CD4-positive, alpha-beta T cell treated with Interleukin-21 for 1 hour (primary cell): ENCODE data around the gene AHDC1.
"Not testable (repeated sequence)": the region's sequence is repeated elsewhere in the genome, so short reads cannot be mapped to it uniquely, and the experiment has no call there.

Experiments
- DNase-seq: peaks from one replicate; pipeline ENCODE4 v3.0.0-alpha.2; 2020

The AHDC1 gene

GRCh38 chr1:27548136-27548853, 55.6 kb downstream of the AHDC1 start:
- DNase-seq, result no peak

- no peak for DNase-seq
These were observed 56.5 kb downstream of the AHDC1 start for GRCh38 chr1:27547220-27548116.

- DNase-seq, result no peak
These were observed 58.1 kb downstream of the AHDC1 start for GRCh38 chr1:27545876-27546275.

GRCh38 chr1:27545271-27545670, 58.7 kb downstream of the AHDC1 start:
- DNase-seq, result no peak

GRCh38 chr1:27544834-27545233, 59.1 kb downstream of the AHDC1 start:
- no peak for DNase-seq

GRCh38 chr1:27543284-27543683, 60.7 kb downstream of the AHDC1 start:
- no peak for DNase-seq

- no peak for DNase-seq
These were observed 61.3 kb downstream of the AHDC1 start for GRCh38 chr1:27542463-27543273.

- DNase-seq, result no peak
These were observed 63.8 kb downstream of the AHDC1 start for GRCh38 chr1:27539901-27540861.

GRCh38 chr1:27538793-27539192, 65.2 kb downstream of the AHDC1 start:
- no peak for DNase-seq

- DNase-seq, result not testable (repeated sequence)
These were observed 65.7 kb downstream of the AHDC1 start for GRCh38 chr1:27538305-27538676.

GRCh38 chr1:27536767-27537166, 67.2 kb downstream of the AHDC1 start:
- no peak for DNase-seq

- DNase-seq, result no peak
These were observed 67.8 kb downstream of the AHDC1 start for GRCh38 chr1:27536010-27536757.

GRCh38 chr1:27535386-27535785, 68.6 kb downstream of the AHDC1 start:
- no peak for DNase-seq

GRCh38 chr1:27531959-27532685, 71.8 kb downstream of the AHDC1 start:
- no peak for DNase-seq

- DNase-seq, result no peak
These were observed 73.8 kb downstream of the AHDC1 start for GRCh38 chr1:27530192-27530591.

GRCh38 chr1:27529704-27530018, 74.3 kb downstream of the AHDC1 start:
- no peak for DNase-seq

- DNase-seq, result no peak
These were observed 74.9 kb downstream of the AHDC1 start for GRCh38 chr1:27528818-27529703.

- DNase-seq, result peak; percentile 52
These were observed 75.8 kb downstream of the AHDC1 start for GRCh38 chr1:27527890-27528817.
